ENCODE measurements around the gene SRXN1.

SRXN1 gene

GRCh38 chr20:609371-609964 lies 43.5 kb downstream of the SRXN1 start:
- Histone ChIP-seq H3K36me3 (ENCODE audit: control insufficient read depth in 2 of 2, insufficient read depth in 1 of 2, low read length in 2 of 2) (no peaks in the 10 kb centered on the region), H3K4me3 (ENCODE audit: low read depth, low read length) (no peak overlapping the region)
- POLR2A ChIA-PET: no interaction called here

DNA sequence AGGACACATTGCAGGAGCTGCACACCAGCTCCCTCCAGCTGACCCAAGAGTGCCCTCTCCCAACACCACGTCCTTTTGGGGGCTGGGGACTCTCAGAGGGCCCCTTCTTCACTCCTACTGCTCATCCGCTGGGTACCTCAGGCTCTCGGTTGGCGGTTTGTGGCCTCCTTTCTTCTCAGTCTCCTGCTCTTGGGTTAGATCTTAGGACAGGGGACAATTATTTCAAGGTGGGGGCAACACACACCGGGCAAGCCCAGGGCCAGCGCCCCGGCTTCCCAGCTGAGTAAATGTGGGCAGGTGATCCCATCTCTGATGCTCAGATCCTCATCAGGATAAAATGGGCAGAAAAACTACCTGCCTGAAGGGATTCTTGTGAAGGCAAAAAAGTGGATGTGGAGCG lies 44.0 kb downstream of the SRXN1 start:
- ChIA-PET CTCF (no interaction called here), POLR2A (no interaction called here)
- no peaks in the 10 kb centered on the region for H3K4me1 ChIP-seq (ENCODE audit: control insufficient read depth, insufficient read depth, low read length)
- no peaks in the 10 kb centered on the region for H3K36me3 ChIP-seq (ENCODE audit: control insufficient read depth in 2 of 2, insufficient read depth in 1 of 2, low read length in 2 of 2)
- no peak overlapping the region for H3K4me3 ChIP-seq (ENCODE audit: low read depth, low read length)
- no peaks in the 10 kb centered on the region for H3K9me3 ChIP-seq (ENCODE audit: control insufficient read depth, insufficient read depth, low read depth, low read length)
- H3K27ac ChIP-seq (ENCODE audit: extremely low read depth, low read depth, low read length): no peak overlapping the region
- no peak for TF ChIP-seq GLI2 (tag by site-specific recombination; IDR thresholded peaks at IDR 0.05; ENCODE audit: borderline replicate concordance, low read depth)
- TF ChIP-seq ZNF324 (tag by site-specific recombination; IDR thresholded peaks at IDR 0.05): no peak
- TF ChIP-seq, protein P1, sequence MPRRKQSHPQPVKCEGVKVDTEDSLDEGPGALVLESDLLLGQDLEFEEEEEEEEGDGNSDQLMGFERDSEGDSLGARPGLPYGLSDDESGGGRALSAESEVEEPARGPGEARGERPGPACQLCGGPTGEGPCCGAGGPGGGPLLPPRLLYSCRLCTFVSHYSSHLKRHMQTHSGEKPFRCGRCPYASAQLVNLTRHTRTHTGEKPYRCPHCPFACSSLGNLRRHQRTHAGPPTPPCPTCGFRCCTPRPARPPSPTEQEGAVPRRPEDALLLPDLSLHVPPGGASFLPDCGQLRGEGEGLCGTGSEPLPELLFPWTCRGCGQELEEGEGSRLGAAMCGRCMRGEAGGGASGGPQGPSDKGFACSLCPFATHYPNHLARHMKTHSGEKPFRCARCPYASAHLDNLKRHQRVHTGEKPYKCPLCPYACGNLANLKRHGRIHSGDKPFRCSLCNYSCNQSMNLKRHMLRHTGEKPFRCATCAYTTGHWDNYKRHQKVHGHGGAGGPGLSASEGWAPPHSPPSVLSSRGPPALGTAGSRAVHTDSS (tag by site-specific recombination; IDR thresholded peaks at IDR 0.05): no peak
- no peak for TF ChIP-seq ZNF416 (tag by site-specific recombination; IDR thresholded peaks at IDR 0.05)
- TF ChIP-seq IKZF3 (tag by site-specific recombination; IDR thresholded peaks at IDR 0.05): no peak
- TF ChIP-seq, protein P2, sequence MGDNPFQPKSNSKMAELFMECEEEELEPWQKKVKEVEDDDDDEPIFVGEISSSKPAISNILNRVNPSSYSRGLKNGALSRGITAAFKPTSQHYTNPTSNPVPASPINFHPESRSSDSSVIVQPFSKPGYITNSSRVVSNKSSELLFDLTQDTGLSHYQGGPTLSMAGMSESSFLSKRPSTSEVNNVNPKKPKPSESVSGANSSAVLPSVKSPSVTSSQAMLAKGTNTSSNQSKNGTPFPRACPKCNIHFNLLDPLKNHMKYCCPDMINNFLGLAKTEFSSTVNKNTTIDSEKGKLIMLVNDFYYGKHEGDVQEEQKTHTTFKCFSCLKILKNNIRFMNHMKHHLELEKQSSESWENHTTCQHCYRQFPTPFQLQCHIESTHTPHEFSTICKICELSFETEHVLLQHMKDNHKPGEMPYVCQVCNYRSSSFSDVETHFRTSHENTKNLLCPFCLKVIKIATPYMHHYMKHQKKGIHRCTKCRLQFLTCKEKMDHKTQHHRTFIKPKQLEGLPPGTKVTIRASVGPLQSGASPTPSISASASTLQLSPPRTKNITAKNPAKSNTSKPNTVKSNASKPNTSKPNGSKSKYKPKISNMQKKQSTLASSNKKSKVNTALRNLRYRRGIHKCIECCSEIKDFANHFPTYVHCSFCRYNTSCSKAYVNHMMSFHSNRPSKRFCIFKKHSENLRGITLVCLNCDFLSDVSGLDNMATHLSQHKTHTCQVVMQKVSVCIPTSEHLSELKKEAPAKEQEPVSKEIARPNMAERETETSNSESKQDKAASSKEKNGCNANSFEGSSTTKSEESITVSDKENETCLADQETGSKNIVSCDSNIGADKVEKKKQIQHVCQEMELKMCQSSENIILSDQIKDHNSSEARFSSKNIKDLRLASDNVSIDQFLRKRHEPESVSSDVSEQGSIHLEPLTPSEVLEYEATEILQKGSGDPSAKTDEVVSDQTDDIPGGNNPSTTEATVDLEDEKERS (tag by site-specific recombination; IDR thresholded peaks at IDR 0.05): no peak
- TF ChIP-seq ZNF335 (tag by site-specific recombination; conservative IDR thresholded peaks at IDR 0.05): no peak
- no peak for TF ChIP-seq ZNF175 (tag by site-specific recombination; IDR thresholded peaks at IDR 0.05)
- no peak for TF ChIP-seq RBAK (tag by site-specific recombination; IDR thresholded peaks at IDR 0.05)

More at GRCh38 chr20:609371-609964, 43.5 kb downstream of the SRXN1 start:
- Histone ChIP-seq H3K9me3 (ENCODE audit: control insufficient read depth, insufficient read depth, low read depth, low read length) (no peaks in the 10 kb centered on the region), H3K27ac (ENCODE audit: extremely low read depth, low read depth, low read length) (no peak overlapping the region), H3K4me1 (ENCODE audit: control insufficient read depth, insufficient read depth, low read length) (no peaks in the 10 kb centered on the region)
- CTCF ChIA-PET: no interaction called here
- TF ChIP-seq, protein P3, sequence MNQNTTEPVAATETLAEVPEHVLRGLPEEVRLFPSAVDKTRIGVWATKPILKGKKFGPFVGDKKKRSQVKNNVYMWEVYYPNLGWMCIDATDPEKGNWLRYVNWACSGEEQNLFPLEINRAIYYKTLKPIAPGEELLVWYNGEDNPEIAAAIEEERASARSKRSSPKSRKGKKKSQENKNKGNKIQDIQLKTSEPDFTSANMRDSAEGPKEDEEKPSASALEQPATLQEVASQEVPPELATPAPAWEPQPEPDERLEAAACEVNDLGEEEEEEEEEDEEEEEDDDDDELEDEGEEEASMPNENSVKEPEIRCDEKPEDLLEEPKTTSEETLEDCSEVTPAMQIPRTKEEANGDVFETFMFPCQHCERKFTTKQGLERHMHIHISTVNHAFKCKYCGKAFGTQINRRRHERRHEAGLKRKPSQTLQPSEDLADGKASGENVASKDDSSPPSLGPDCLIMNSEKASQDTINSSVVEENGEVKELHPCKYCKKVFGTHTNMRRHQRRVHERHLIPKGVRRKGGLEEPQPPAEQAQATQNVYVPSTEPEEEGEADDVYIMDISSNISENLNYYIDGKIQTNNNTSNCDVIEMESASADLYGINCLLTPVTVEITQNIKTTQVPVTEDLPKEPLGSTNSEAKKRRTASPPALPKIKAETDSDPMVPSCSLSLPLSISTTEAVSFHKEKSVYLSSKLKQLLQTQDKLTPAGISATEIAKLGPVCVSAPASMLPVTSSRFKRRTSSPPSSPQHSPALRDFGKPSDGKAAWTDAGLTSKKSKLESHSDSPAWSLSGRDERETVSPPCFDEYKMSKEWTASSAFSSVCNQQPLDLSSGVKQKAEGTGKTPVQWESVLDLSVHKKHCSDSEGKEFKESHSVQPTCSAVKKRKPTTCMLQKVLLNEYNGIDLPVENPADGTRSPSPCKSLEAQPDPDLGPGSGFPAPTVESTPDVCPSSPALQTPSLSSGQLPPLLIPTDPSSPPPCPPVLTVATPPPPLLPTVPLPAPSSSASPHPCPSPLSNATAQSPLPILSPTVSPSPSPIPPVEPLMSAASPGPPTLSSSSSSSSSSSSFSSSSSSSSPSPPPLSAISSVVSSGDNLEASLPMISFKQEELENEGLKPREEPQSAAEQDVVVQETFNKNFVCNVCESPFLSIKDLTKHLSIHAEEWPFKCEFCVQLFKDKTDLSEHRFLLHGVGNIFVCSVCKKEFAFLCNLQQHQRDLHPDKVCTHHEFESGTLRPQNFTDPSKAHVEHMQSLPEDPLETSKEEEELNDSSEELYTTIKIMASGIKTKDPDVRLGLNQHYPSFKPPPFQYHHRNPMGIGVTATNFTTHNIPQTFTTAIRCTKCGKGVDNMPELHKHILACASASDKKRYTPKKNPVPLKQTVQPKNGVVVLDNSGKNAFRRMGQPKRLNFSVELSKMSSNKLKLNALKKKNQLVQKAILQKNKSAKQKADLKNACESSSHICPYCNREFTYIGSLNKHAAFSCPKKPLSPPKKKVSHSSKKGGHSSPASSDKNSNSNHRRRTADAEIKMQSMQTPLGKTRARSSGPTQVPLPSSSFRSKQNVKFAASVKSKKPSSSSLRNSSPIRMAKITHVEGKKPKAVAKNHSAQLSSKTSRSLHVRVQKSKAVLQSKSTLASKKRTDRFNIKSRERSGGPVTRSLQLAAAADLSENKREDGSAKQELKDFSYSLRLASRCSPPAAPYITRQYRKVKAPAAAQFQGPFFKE (tag by site-specific recombination; IDR thresholded peaks at IDR 0.05; ENCODE audit: borderline replicate concordance): no peak
- no peak for TF ChIP-seq KLF10 (tag by site-specific recombination; IDR thresholded peaks at IDR 0.05)
- TF ChIP-seq MZF1 (tag by site-specific recombination; IDR thresholded peaks at IDR 0.05; ENCODE audit: borderline replicate concordance): no peak
- TF ChIP-seq ZNF112 (tag by site-specific recombination; IDR thresholded peaks at IDR 0.05): no peak
- TF ChIP-seq MYNN (tag by site-specific recombination; IDR thresholded peaks at IDR 0.05; ENCODE audit: borderline replicate concordance): no peak
- TF ChIP-seq MEIS1 (CRISPR knock-in tag; IDR thresholded peaks at IDR 0.05; ENCODE audit: borderline replicate concordance): no peak
- no peak for TF ChIP-seq TRIM28 (IDR thresholded peaks at IDR 0.05; ENCODE audit: borderline replicate concordance, low read length)
- TF ChIP-seq ZNF560 (tag by site-specific recombination; IDR thresholded peaks at IDR 0.05; ENCODE audit: borderline replicate concordance): no peak
- TF ChIP-seq ZNF707 (tag by site-specific recombination; IDR thresholded peaks at IDR 0.05): no peak
- TF ChIP-seq, protein P4, sequence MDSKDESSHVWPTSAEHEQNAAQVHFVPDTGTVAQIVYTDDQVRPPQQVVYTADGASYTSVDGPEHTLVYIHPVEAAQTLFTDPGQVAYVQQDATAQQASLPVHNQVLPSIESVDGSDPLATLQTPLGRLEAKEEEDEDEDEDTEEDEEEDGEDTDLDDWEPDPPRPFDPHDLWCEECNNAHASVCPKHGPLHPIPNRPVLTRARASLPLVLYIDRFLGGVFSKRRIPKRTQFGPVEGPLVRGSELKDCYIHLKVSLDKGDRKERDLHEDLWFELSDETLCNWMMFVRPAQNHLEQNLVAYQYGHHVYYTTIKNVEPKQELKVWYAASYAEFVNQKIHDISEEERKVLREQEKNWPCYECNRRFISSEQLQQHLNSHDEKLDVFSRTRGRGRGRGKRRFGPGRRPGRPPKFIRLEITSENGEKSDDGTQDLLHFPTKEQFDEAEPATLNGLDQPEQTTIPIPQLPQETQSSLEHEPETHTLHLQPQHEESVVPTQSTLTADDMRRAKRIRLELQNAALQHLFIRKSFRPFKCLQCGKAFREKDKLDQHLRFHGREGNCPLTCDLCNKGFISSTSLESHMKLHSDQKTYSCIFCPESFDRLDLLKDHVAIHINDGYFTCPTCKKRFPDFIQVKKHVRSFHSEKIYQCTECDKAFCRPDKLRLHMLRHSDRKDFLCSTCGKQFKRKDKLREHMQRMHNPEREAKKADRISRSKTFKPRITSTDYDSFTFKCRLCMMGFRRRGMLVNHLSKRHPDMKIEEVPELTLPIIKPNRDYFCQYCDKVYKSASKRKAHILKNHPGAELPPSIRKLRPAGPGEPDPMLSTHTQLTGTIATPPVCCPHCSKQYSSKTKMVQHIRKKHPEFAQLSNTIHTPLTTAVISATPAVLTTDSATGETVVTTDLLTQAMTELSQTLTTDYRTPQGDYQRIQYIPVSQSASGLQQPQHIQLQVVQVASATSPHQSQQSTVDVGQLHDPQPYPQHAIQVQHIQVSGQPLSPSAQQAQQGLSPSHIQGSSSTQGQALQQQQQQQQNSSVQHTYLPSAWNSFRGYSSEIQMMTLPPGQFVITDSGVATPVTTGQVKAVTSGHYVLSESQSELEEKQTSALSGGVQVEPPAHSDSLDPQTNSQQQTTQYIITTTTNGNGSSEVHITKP (tag by site-specific recombination; IDR thresholded peaks at IDR 0.05): no peak
- no peak for TF ChIP-seq ZNF629 (tag by site-specific recombination; IDR thresholded peaks at IDR 0.05)
- no peak for TF ChIP-seq ZNF292 (tag by site-specific recombination; IDR thresholded peaks at IDR 0.05; ENCODE audit: borderline replicate concordance, low read depth)
- TF ChIP-seq ZNF530 (tag by site-specific recombination; IDR thresholded peaks at IDR 0.05; ENCODE audit: low read depth): no peak
- TF ChIP-seq PRDM1 (tag by site-specific recombination; IDR thresholded peaks at IDR 0.05): no peak
- TF ChIP-seq ZNF701 (tag by site-specific recombination; IDR thresholded peaks at IDR 0.05): no peak

All from HEK293 (cell line).